ENCODE results near the gene SEMA5B.

SEMA5B gene, protein sequence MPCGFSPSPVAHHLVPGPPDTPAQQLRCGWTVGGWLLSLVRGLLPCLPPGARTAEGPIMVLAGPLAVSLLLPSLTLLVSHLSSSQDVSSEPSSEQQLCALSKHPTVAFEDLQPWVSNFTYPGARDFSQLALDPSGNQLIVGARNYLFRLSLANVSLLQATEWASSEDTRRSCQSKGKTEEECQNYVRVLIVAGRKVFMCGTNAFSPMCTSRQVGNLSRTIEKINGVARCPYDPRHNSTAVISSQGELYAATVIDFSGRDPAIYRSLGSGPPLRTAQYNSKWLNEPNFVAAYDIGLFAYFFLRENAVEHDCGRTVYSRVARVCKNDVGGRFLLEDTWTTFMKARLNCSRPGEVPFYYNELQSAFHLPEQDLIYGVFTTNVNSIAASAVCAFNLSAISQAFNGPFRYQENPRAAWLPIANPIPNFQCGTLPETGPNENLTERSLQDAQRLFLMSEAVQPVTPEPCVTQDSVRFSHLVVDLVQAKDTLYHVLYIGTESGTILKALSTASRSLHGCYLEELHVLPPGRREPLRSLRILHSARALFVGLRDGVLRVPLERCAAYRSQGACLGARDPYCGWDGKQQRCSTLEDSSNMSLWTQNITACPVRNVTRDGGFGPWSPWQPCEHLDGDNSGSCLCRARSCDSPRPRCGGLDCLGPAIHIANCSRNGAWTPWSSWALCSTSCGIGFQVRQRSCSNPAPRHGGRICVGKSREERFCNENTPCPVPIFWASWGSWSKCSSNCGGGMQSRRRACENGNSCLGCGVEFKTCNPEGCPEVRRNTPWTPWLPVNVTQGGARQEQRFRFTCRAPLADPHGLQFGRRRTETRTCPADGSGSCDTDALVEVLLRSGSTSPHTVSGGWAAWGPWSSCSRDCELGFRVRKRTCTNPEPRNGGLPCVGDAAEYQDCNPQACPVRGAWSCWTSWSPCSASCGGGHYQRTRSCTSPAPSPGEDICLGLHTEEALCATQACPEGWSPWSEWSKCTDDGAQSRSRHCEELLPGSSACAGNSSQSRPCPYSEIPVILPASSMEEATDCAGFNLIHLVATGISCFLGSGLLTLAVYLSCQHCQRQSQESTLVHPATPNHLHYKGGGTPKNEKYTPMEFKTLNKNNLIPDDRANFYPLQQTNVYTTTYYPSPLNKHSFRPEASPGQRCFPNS

DNA sequence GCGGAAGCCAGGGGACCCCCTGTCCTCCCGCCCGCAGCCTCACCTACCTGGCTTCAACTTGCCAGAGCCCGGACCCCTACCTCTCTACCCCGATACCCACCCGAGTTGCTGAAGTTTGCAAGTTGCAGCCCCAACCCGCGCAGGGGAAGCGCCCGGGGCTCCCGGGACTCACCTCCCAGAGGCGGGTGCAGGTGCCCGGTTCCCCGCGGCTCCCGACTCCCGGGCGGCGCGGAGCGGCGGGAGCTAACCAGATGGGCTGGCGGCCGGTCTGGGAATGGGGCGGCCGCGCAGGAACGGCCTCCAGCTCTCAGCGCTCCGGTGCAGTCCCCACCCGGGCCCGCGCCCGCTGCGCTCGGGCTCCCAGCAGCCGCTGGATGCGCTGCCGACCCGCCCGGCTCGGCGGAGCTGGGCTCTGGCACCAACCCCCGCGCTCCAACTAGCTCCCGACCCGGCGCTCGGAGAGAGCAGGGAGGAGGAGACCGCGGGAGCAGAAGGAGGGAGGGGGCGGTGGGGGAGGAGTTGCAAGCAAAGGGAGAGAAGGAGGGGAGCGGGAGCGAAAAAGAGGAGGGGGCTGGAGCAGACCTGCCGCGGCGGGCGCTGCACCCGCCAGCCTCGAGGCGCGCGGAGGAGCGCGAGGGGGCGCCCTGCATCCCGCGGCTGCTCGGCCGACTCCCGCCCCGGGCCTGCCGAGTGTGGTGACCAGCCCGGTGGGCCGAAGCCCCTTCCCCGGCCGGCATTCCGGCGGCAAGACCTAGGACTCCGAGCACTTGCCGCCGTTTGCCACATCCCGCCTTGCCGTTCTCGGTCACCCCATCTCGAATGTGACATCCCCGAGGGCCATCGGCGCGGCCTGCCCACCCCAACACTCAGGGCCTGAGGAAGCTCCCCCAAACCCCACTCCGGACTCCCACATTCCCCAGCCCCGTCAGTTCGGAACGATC lies at the start of gene SEMA5B:
Gene SEMA5B (minus strand): TSS at position 472 of the 941 bp plus-strand sequence. CDS start 66,500 bp downstream, outside the sequence.
- DNase-seq = peak in 29 of 58 donors; percentile 15 to 65 (median 31)

DNA sequence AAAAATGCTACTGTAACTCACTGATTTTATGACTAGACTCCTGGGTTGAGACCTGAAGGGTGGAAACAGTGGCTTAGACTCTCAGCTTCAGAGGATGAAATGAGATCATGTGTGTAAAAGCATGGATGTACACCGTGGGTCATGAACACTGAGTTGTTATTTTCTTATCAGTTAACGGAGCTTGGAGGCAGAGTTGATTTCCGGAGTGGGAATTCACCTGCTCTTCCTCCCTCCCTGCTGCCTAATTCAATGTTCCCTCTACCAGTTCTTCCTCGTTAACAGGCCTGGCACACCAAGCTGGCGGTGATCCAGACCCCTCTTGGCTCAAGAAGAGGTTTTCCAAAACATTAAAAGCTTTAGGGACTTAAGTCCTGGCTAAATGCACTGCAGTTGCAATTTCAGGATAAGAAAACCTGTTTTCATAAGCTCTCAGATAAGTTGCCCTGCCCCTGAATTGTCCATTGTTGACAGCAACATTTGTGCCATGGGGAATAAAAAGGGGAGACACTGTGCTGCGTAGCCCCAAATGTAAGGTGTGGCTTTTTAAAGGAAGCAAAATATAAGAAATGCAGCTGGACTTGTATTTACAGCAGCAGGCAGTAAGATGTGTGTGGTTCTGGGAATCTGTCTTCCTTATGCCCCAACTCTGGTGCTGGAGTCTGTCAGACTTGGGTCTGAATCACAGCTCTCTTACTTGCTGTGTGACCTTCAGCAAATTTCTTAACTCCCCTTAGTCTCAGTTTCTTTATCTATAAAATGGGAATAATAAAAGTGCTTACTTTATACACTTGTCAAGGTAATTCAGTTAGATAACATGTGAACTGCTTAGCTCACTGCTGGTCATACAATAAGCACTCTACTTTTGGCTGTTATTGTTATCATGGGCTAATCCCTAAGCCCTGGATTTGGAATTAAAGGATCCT lies 49.2 kb upstream of the SEMA5B start:
- peak in 6 of 58 donors; percentile 10 to 31 (median 16) for DNase-seq

DNA sequence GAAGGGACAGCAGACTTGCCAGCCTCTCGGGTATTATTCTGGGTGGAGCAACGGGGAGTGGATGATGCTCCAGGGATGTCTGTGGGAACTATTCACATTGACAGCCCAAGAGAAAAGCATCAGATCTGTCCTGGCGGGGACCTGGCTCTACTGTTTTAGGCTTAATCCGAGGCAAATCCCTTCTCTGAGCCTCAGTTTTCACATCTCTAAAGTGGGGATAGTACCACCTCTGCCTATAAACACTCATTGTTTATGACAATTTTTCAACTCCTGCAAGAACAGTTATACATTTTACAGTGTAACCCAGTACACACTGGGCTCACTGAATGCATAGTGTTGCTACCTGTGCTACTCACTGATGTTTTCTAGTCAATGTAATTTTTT lies 48.5 kb upstream of the SEMA5B start:
- no peak for DNase-seq

DNA sequence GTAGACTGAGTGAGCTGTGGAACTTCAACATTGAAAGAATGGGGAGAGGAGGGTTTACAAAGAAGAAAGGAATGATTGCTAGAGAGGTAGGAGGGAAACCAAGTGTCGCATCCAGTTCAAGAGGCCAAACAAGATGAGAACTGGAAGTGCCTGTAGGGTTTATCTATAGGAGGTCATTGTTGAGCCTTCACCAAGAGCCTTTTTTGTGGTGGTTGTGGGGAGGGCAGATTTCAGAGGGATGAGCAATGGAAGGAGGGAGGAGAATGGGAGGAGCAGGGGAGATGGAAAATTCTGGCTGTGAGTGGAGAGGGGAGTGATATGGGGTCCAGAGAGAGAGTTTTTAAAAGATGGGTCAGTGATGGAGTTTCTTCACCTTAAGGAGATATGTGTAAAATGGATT lies 47.8 kb upstream of the SEMA5B start:
- no peak for DNase-seq

DNA sequence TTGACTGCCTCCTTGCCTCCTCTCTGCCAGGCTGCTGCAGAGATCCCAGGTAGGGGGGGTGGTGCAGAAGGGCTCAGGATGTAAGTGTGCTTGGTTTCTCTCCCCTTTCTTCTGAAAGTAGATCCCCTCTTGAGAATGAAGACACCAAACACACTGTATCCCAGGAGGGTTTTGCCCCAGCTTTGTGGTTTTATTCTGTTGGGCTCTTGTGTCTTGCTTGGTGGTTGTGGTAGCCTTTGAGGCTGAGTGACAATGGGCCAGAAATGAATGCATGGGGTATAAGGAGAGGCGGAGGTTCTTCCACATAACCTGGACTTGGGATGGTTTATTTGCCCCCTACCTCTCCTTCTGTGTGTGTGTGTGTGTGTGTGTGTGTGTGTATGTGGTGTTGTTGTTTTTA lies 45.0 kb upstream of the SEMA5B start:
- no peak for DNase-seq

DNA sequence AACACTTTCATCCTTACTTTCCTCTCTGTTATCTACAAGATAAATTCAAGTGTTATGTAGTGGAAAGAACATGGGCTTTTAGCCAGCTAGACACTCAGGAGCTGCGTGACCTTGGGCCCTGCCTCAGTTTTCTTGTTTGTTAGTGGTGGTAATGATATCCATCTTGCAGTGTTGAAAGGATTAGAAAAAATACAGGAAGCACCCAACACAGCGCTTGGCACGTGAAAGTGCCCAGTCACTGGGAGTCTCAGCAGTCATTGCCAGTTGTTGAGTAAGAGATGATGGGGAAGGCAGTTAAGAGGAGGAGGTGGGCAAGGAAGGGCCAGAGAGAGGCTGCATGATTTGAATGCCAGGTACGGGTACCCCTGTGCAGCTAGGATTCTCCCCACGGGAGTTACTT lies 44.6 kb upstream of the SEMA5B start:
- DNase-seq = no peak

DNA sequence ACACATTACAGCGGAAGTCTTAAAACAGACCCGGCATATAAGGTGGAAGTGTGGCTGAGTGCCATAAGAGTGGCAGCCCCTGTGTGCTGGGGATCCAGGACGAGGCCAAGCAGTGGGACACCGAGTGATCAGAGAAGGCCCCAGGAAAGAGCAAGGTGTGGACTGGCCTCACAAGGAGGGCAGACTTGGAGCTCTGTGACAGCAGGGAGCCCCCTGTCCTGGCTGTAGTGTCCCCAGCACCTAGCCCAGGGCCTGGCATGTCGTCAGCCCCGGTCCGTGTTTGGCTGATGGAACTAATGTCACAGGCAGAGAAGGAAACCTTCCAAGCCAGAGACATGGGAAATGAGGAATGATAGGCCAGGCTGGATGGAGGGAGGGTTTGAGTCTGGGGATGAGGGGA lies 44.0 kb upstream of the SEMA5B start:
- no peak for DNase-seq

DNA sequence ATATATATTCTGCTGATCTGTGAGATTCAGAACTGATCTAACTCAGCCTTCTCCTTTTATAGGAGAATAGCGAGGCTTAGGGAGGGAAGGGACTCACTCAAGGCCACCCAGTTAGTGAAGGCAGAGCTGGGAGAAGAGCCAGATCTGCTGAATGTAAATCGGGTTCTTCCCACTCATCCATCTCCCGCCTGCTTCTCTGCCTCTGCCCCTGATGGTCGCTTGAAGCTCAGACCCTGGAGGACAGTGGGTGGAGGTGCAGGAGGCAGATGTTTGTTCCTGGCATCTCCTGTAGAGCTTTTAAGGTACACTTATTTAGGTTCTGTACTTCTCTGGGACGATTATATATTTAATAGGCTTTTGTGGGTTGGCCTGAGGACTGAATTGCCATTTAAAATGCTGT lies 43.6 kb upstream of the SEMA5B start:
- DNase-seq = peak in 6 of 58 donors; percentile 4 to 39 (median 16)

DNA sequence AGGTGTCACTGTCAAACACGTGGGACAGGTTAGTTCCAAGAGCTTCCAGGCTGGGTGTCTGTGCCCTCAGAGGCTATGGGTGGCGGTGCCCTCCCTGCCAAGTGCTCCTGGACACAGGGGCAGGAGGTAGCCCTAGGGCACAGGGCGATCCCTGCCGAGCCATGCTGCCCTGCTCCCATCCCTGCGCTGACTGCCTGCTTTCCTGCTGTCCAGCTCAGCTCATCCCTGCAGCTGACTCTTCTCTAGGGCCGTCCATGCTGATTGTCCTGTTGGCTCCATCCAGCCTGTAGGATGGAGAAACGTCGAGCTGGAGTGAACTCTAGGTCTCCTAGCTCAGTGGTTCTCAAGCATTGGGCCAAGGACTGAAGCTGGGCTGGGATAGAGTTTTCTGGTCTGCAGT lies 42.9 kb upstream of the SEMA5B start:
- no peak for DNase-seq

DNA sequence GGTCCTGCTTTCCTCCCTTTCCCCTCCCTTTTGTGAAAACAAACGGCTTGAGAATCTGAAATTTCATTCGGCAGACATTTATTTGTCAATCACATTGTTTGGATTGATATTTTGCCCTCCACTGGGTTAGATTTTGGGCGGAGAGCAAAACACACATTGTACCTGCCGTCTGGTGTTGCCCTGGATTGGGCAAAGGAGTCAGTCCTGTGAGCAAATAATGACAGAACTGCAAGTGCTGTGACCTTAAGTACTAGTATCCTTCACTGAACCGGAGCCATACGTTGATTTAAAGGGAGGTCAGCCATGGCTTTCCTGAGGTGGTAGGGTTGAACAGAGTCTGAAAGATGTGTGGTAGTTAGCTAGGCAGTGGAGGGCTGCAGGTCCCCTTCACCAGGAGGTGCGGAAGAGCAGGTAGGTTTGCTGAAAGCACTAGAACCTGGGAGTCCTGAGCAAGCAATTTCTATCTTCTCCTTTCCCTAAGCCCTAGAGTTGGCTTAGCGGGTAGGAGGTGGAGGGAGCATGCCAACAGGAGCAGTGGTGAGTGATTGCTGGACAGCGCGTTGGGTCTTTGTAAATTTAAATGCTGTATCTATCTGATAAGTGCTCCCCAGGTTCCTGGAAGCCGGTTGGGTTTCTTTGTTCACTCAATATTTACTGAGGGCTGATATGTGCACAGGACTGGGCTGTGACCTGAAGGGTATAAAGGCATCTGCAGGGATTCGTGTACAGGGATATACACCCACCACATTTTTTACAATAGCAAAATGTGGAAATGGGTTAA lies 41.2 kb upstream of the SEMA5B start:
- DNase-seq = no peak

DNA sequence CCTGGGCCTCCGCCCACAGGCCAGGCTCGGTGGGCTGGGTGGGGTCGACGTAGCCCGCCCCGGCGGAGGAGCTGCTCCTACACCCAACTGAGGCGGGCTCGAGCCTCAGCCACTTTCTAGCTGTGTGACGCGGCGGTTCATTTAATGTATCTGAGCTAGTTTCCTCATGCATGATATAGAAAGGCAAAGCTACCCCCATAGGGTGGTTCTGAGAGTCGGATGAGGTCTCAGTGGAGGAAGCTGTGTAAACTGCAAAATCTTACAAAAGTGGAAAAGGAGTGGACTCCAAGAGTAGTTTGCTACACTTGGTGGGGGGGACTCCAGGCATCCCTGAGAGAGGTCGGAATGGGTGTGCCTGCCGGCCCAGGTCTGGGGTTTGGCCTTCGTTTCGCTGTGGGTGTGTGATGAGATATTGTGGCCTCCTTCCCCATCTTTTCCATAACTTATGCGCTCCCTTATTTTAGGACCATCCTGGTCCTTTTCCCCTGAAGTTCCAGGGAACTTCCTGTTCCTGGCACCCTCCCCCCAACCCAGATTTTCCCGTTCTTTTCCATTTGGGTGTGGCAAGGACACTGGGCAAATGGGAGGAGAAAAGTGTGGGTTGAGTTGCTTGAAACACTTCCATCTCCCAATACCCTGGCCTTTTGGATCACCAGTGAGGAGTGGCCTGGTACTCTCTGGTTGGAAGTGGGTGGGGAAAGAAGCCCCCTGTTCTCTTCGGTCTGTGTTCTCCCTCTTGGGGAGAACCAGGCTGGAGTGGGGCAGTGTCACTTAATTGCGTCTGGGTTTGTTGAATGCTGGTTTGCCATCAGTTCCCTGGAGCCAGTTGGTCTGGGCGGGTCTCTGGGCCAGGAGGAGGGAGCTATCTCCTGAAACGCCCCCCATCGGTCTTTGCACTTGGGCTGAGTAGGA lies 40.4 kb upstream of the SEMA5B start:
- no peak for DNase-seq

DNA sequence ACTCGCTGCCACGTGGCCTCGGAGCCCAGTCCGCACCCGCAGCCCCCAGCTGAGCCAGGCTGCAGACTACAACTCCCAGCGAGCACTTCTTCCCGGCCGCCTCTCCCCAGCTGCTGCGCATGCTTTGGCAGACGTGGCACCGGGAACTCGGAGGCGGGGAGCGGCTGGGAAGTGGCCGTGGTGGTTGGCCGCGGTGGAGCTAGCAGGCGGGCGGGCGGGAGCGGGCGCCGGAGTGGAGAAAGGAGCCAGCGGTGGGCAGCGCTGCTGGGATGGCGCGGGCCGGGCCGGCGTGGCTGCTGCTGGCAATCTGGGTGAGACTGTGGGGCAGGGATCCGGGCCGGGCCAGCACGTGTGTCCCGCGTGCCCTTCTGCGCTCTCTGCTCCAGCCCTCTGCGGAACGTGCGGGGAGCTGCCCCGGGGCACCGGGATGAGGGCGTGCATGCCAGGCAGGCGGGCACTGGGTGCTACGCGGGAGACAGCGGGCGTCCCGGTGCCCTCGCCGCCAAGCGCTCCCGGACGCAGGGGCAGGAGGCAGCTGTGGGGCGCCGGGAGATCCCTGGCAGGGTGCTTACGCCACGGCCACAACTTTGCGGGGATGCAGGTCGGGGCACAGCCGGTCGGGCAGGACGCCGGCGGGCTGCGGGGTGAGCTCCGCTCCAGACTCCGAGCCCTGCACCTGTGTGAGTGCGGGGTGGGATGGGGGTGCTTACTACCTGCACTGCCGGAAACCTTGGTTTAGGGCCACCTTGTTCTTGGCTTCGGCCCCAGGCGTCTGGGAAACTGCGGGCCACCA lies 39.5 kb upstream of the SEMA5B start, which contains the start of gene PDIA5:
Gene PDIA5 (plus strand): TSS at position 130 of the 793 bp plus-strand sequence. CDS start 140 bp downstream, at position 270.
- peak; percentile 43 to 94 (median 86) for DNase-seq

DNA sequence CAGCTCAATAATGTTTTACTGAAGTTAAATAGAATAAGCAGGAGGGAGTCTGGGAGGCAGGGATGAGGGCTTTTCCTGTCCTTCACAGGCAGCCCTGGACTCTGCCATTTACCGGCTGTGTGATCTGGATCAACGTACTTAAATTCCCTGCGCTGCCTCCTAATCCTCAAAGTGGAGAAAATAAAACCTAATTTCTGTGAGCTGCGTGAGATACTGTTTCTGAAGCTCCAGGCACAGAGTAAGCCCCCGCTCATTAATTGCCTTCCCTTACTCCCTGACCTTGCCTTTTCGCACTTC lies 39.0 kb upstream of the SEMA5B start:
- DNase-seq = no peak

DNA sequence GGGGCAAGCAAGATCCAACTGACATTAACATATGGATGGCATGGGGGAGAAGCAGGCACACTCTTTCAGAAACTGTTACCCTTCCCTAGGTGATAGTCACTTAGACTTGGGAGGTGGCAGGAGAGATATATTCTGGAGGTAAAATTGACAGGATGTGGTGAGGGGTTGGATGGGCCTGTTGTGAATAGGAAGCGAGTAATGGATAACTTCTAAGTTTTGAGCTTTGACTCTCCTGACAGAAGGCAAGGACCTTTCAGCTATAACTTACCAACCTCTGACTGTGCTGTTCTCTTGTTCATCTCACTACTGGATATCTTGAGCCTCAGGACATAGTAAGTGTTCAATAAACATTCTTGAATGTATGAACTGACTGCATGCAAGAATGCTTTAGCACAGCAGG lies 37.4 kb upstream of the SEMA5B start:
- DNase-seq = no peak

DNA sequence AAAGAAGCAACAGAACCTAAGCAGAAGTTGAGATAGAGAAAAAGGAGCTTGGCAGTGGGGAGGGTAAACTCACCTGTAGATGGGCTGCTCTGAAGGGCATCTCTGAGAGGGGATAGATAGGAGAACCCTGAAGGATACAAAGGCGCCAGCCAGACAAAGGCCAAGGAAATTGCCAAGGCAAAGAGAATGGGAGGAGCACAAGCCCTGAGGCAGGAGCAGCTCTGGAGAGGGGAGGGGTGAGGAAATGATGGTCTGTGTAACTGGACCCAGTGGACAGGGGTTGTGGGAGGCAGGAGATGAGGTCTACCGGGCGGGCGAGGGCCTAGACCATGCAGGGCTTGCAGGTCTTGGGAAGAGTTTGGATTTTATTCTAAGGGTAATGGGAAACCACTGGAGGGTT lies 36.9 kb upstream of the SEMA5B start:
- DNase-seq = no peak

DNA sequence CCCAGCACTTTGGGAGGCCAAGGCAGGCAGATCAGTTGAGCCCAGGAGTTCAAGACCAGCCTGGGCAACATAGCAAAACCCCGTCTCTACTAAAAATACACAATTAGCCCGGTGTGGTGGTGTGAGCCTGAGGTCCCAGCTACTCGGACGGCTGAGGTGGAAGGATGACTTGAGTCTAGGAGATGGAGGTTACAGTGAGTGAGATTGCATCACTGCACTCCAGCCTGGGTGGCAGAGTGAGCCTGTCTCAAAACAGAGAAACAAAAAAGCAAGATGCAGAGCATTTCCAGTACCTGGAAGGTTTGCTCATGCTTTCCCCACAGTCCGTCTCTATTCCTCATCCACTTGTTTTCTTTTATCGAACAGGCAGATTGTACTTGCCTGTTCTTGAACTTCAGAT lies 35.5 kb upstream of the SEMA5B start:
- DNase-seq = no peak

DNA sequence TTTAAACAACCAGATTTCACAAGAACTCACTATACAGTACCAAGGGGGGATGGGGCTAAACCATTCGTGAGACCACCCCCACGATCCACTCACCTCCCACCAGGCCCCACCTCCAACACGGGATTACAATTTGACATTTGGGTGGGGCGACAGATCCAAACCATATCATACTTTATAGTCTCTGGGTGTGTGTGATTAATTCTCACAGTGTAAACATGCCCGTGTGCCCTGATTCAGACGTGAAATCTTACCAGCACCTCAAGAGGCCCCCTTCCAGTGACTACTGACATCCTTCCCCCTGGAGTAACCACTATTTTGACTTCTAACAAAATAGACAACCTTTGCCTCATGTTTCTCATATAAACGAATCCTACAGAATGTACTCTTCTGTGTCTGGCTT lies 34.3 kb upstream of the SEMA5B start:
- DNase-seq = no peak

Measured in anterior cingulate cortex (tissue), 58 donors.